B cell (primary cell): ENCODE results near the gene TNFRSF13B. TPM values are rescaled to one million over a fixed set of nuclear protein-coding genes. Genes with fewer than 3 reads are reported as not detected.
A peak's percentile ranks its signal among the peaks of the same experiment; 100 is the strongest.

ENCODE experiments used
- ATAC-seq: fragments of 200-7000 bp; cut with Tn5 transposase; one replicate; pipeline ENCODE4 v1.10.0; 2021; ENCODE audit warnings: low read depth, mild to moderate bottlenecking, moderate number of reproducible peaks, moderate library complexity
- CTCF ChIA-PET: fragments of 350-600 bp; sonication (Branson Sonifier 250); formaldehyde crosslinking; loops from one replicate; lab custom pipeline; 2021; ENCODE audit warnings: antibody characterized with exemption, inconsistent platforms; lab: Charles Lee
- POLR2A ChIA-PET: fragments of 350-600 bp; sonication (Branson Sonifier 250); formaldehyde crosslinking; loops from one replicate; lab custom pipeline; 2021; ENCODE audit warnings: antibody characterized with exemption; lab: Charles Lee
- DNase-seq: peaks from one replicate; pipeline ENCODE4 v3.0.0; 2013
- H2AFZ ChIP-seq: 2 replicates; pipeline ENCODE4 v1.6.1; 2012; ENCODE audit warnings: mild to moderate bottlenecking, low read depth, low read length; ENCODE audit not compliant: insufficient read depth, poor library complexity, severe bottlenecking
- H3K27ac ChIP-seq, 2 donors: 1 replicate in 1 of 2; 2 replicates in 1 of 2; pipeline ENCODE4 v1.5.1; 2012 to 2013; ENCODE audit warnings: low read length in 2 of 2, mild to moderate bottlenecking in 2 of 2, moderate library complexity in 1 of 2
- H3K27me3 ChIP-seq, 4 experiments: fragments of 200-600 bp in 1 of 4; sonication (generic) in 1 of 4; replicated peaks in 1 of 4; 1 replicate in 2 of 4; 2 replicates in 2 of 4; pipeline versions ENCODE4 v1.6.1 to v1.7.0; 2013 to 2016; ENCODE audit warnings: low read length in 3 of 4, mild to moderate bottlenecking in 2 of 4, mixed read lengths in 1 of 4, moderate library complexity in 1 of 4; ENCODE audit not compliant: insufficient read depth in 4 of 4, control insufficient read depth in 3 of 4; ENCODE audit errors: control extremely low read depth in 1 of 4
- H3K36me3 ChIP-seq, 2 experiments: replicated peaks in 1 of 2; 1 replicate in 1 of 2; 2 replicates in 1 of 2; pipeline versions ENCODE4 v1.6.1 to v1.7.1; 2013; ENCODE audit warnings: low read length in 1 of 2; ENCODE audit not compliant: insufficient read depth in 2 of 2, control insufficient read depth in 1 of 2; ENCODE audit errors: control extremely low read depth in 1 of 2, extremely low read depth in 1 of 2
- H3K4me1 ChIP-seq, 2 donors: fragments of 200-600 bp in 1 of 2; sonication (generic) in 1 of 2; 1 replicate in 1 of 2; 2 replicates in 1 of 2; pipeline versions ENCODE4 v1.5.1 to v1.6.1; 2013 to 2017; ENCODE audit warnings: low read length in 2 of 2; ENCODE audit not compliant: control insufficient read depth in 2 of 2, insufficient read depth in 2 of 2
- H3K4me2 ChIP-seq: replicated peaks from 2 replicates; pipeline ENCODE3; 2012; ENCODE audit warnings: mild to moderate bottlenecking, low read depth, low read length; ENCODE audit not compliant: poor library complexity, severe bottlenecking
- H3K4me3 ChIP-seq, 5 experiments: fragments of 200-600 bp in 1 of 5; sonication (generic) in 1 of 5; 1 replicate in 3 of 5; 2 replicates in 2 of 5; pipeline versions ENCODE4 v1.5.1 to v1.7.0; 2011 to 2016; ENCODE audit warnings: low read length in 4 of 5, mild to moderate bottlenecking in 4 of 5, low read depth in 2 of 5, control low read depth in 1 of 5, moderate library complexity in 1 of 5; ENCODE audit not compliant: insufficient read depth in 1 of 5; ENCODE audit errors: control extremely low read depth in 1 of 5, extremely low read depth in 1 of 5
- H3K79me2 ChIP-seq: fragments of 200-600 bp; sonication (generic); one replicate; pipeline ENCODE4 v1.6.0; 2016; ENCODE audit warnings: low read length; ENCODE audit not compliant: control insufficient read depth, insufficient read depth
- H3K9ac ChIP-seq: fragments of 200-600 bp; sonication (generic); 2 replicates; pipeline ENCODE4 v1.6.1; 2017; ENCODE audit warnings: mild to moderate bottlenecking, low read length, moderate library complexity
- H3K9me3 ChIP-seq, 3 donors: one replicate each; pipeline versions ENCODE4 v1.6.1 to v1.7.1; 2013; ENCODE audit warnings: low read length in 2 of 3; ENCODE audit not compliant: control insufficient read depth in 2 of 3, insufficient read depth in 1 of 3; ENCODE audit errors: control extremely low read depth in 1 of 3
- H4K20me1 ChIP-seq: 2 replicates; pipeline ENCODE4 v1.6.0; 2012; ENCODE audit warnings: mild to moderate bottlenecking, low read length; ENCODE audit not compliant: insufficient read depth, control insufficient read depth, poor library complexity, severe bottlenecking
- H3K27ac Mint-ChIP-seq: one replicate; pipeline ENCODE4 v1.8.0; 2021; ENCODE audit warnings: mixed read lengths
- H3K27me3 Mint-ChIP-seq: one replicate; pipeline ENCODE4 v1.8.0; 2021; ENCODE audit warnings: mixed read lengths
- H3K4me1 Mint-ChIP-seq: one replicate; pipeline ENCODE4 v1.8.0; 2021; ENCODE audit warnings: mixed read lengths
- H3K4me3 Mint-ChIP-seq: one replicate; pipeline ENCODE4 v1.8.0; 2021; ENCODE audit warnings: mixed read lengths
- H3K9me3 Mint-ChIP-seq: one replicate; pipeline ENCODE4 v1.8.0; 2022; ENCODE audit warnings: mixed read lengths; ENCODE audit not compliant: insufficient read depth
- CTCF ChIP-seq: fragments of 200-600 bp; IDR thresholded peaks from one replicate; pipeline ENCODE4 v1.8.0; 2022; ENCODE audit warnings: antibody characterized with exemption, mild to moderate bottlenecking
- EZH2 ChIP-seq: IDR thresholded peaks from 2 replicates; pipeline ENCODE4 v1.6.1; 2012; ENCODE audit warnings: borderline replicate concordance, low read depth, mild to moderate bottlenecking, moderate library complexity, low read length; ENCODE audit not compliant: insufficient read depth, poor library complexity, severe bottlenecking
- WGBS: methylation state at CpG from one replicate; pipeline ENCODE4 v1.1.5; 2013; ENCODE audit warnings: missing lambda C conversion rate; ENCODE audit not compliant: insufficient coverage; 5-methylcytosine and 5-hydroxymethylcytosine counted together
- intact Hi-C: fragments of 100-400 bp; cut with micrococcal nuclease; formaldehyde crosslinking; loops from one replicate; pipeline ENCODE4 v1.10.0; 2022
- polyA plus RNA-seq: library from polyadenylated mRNA; depleted of rRNA; stranded (reverse); fragments of >200 nt; gene quantifications from 2 replicates; pipeline ENCODE4 v1.2.3, GENCODE V29; 2012
- total RNA-seq, 2 donors: library from RNA; stranded (reverse); fragments of 120-200 nt in 1 of 2; gene quantifications; 1 replicate in 1 of 2; 2 replicates in 1 of 2; pipeline versions ENCODE4 v1.2.3 to v1.2.4, GENCODE V29; 2013 to 2022

TNFRSF13B gene
- total and polyA plus RNA-seq, 2 donors (not counting 1 experiment from before 2014, with no cell fraction given): 74.5 to 219 TPM

- Mint-ChIP-seq H3K27ac (peak overlapping the region; percentile 75), H3K4me3 (peak overlapping the region; percentile 70), H3K4me1 (peaks cover 89% of the 10 kb centered on the region), H3K9me3 (no peaks in the 10 kb centered on the region), H3K27me3 (no peaks in the 10 kb centered on the region)
- no peak overlapping the region for H3K4me3 ChIP-seq
- peaks cover 89 to 98% of the 10 kb centered on the region in 2 donors for H3K4me1 ChIP-seq
- no peak for TF ChIP-seq CTCF
- ATAC-seq (no peak), DNase-seq (no peak)
- no peaks in the 10 kb centered on the region for H3K36me3 ChIP-seq
- H2AFZ ChIP-seq: no peak overlapping the region
- no peak overlapping the region for H3K9ac ChIP-seq
- intact Hi-C loops: no loop called here
- CTCF ChIA-PET: interaction anchor here (1.1 to 22.2 kb wide), 4 partner anchors 9 to 63 kb away, joined by 3 to 317 read pairs (median 16); no protein-coding TSS in a partner anchor
- H3K4me2 ChIP-seq: no peak overlapping the region
- peak overlapping the region; percentile 42 to 71 for H3K27ac ChIP-seq
- no peaks in the 10 kb centered on the region for H4K20me1 ChIP-seq
- no peaks in the 10 kb centered on the region for H3K27me3 ChIP-seq
- POLR2A ChIA-PET: interaction anchor here (1.5 to 4.8 kb wide), 3 partner anchors 11 to 14 kb away, joined by 5 to 33 read pairs (median 7); no protein-coding TSS in a partner anchor
- peaks cover 2% of the 10 kb centered on the region for H3K79me2 ChIP-seq
- WGBS: 72% methylated on average over 5 of the region's 6 CpGs
- H3K9me3 ChIP-seq: no peaks in the 10 kb centered on the region
Observed at GRCh38 chr17:16977932-16978331, 6.0 kb upstream of the TNFRSF13B start.

- Mint-ChIP-seq H3K27me3 (no peaks in the 10 kb centered on the region), H3K4me3 (peak overlapping the region; percentile 74), H3K4me1 (peaks cover 92% of the 10 kb centered on the region), H3K27ac (peak overlapping the region; percentile 86), H3K9me3 (no peaks in the 10 kb centered on the region)
- 62% methylated on average over 5 of the region's 9 CpGs for WGBS
- ATAC-seq (no peak), DNase-seq (no peak)
- ChIA-PET CTCF (interaction anchor here (0.7 to 22.2 kb wide), 6 partner anchors 8 to 30 kb away, joined by 3 to 317 read pairs (median 4); no protein-coding TSS in a partner anchor), POLR2A (interaction anchor here (1.5 to 5.7 kb wide), 4 partner anchors 10 to 15 kb away, joined by 5 to 69 read pairs (median 20); no protein-coding TSS in a partner anchor)
- H3K79me2 ChIP-seq: peaks cover 12% of the 10 kb centered on the region
- peaks cover 95 to 99% of the 10 kb centered on the region in 2 donors for H3K4me1 ChIP-seq
- intact Hi-C loops: loop anchor here (1.0 kb wide), 1 partner anchor 11 kb away; no protein-coding TSS in a partner anchor
- TF ChIP-seq CTCF: no peak
- no peak for TF ChIP-seq EZH2
- H2AFZ ChIP-seq: peak overlapping the region; percentile 57
- H3K36me3 ChIP-seq: no peaks in the 10 kb centered on the region
- peak overlapping the region; percentile 35 for H3K9ac ChIP-seq
- H3K4me3 ChIP-seq: peak overlapping the region in 1 of 5 experiments; percentile 16
- no peaks in the 10 kb centered on the region for H3K9me3 ChIP-seq
- H3K27ac ChIP-seq: peak overlapping the region; percentile 71 to 88
- no peaks in the 10 kb centered on the region for H4K20me1 ChIP-seq
- peak overlapping the region; percentile 72 for H3K4me2 ChIP-seq
- no peaks in the 10 kb centered on the region for H3K27me3 ChIP-seq
Observed at GRCh38 chr17:16976725-16977550, 5.0 kb upstream of the TNFRSF13B start.
